CD14-positive monocyte (primary cell): ENCODE results near the gene SNX8. TPM values are rescaled to one million over a fixed set of nuclear protein-coding genes. Genes with fewer than 3 reads are reported as not detected.

ENCODE experiments used
- DNase-seq, 3 donors: peaks; one replicate each; pipeline ENCODE4 v3.0.0-alpha.2; 2011 to 2022
- H2AFZ ChIP-seq: 2 replicates; pipeline ENCODE4 v1.6.0; 2012; ENCODE audit warnings: mild to moderate bottlenecking, low read depth, low read length, inconsistent platforms; ENCODE audit not compliant: insufficient read depth, poor library complexity, severe bottlenecking
- H3K27ac ChIP-seq, 2 donors: 1 replicate in 1 of 2; 2 replicates in 1 of 2; pipeline ENCODE4 v1.5.1; 2012 to 2013; ENCODE audit warnings: low read length in 2 of 2, control low read depth in 1 of 2, inconsistent platforms in 1 of 2, low read depth in 1 of 2, mild to moderate bottlenecking in 1 of 2
- H3K27me3 ChIP-seq, 2 donors: one replicate each; pipeline versions ENCODE4 v1.6.0 to v1.6.1; 2011 to 2013; ENCODE audit warnings: low read length in 2 of 2; ENCODE audit not compliant: control insufficient read depth in 2 of 2, insufficient read depth in 2 of 2
- H3K36me3 ChIP-seq, 2 donors: replicated peaks in 1 of 2; 1 replicate in 1 of 2; 2 replicates in 1 of 2; pipeline versions ENCODE4 v1.5.1 to v1.6.1; 2012 to 2013; ENCODE audit warnings: low read length in 2 of 2, control low read depth in 1 of 2, inconsistent platforms in 1 of 2, mild to moderate bottlenecking in 1 of 2; ENCODE audit not compliant: insufficient read depth in 2 of 2, control insufficient read depth in 1 of 2
- H3K4me1 ChIP-seq, 2 donors: 1 replicate in 1 of 2; 2 replicates in 1 of 2; pipeline versions ENCODE4 v1.5.1 to v1.6.1; 2012 to 2013; ENCODE audit warnings: low read length in 2 of 2, control low read depth in 1 of 2, inconsistent platforms in 1 of 2, mild to moderate bottlenecking in 1 of 2, moderate library complexity in 1 of 2; ENCODE audit not compliant: insufficient read depth in 2 of 2, control insufficient read depth in 1 of 2
- H3K4me2 ChIP-seq: replicated peaks from 2 replicates; pipeline ENCODE3; 2012; ENCODE audit warnings: low read length, moderate library complexity, mild to moderate bottlenecking; ENCODE audit not compliant: poor library complexity, severe bottlenecking; ENCODE audit errors: extremely low read depth
- H3K4me3 ChIP-seq, 3 experiments: fragments of 200-600 bp in 1 of 3; sonication (generic) in 1 of 3; replicated peaks in 1 of 3; 1 replicate in 2 of 3; 2 replicates in 1 of 3; pipeline ENCODE4 v1.5.1; 2011 to 2013; ENCODE audit warnings: low read length in 3 of 3, mild to moderate bottlenecking in 3 of 3, control low read depth in 2 of 3, low read depth in 2 of 3, inconsistent platforms in 1 of 3, moderate library complexity in 1 of 3
- H3K79me2 ChIP-seq: 2 replicates; pipeline ENCODE4 v1.6.0; 2012; ENCODE audit warnings: mild to moderate bottlenecking, control low read depth, inconsistent platforms, low read length, moderate library complexity; ENCODE audit not compliant: insufficient read depth
- H3K9ac ChIP-seq: 2 replicates; pipeline ENCODE4 v1.6.0; 2017; ENCODE audit warnings: low read length, mild to moderate bottlenecking; ENCODE audit not compliant: insufficient read depth, poor library complexity, severe bottlenecking
- H3K9me3 ChIP-seq, 2 donors: replicated peaks in 1 of 2; 1 replicate in 1 of 2; 2 replicates in 1 of 2; pipeline versions ENCODE4 v1.5.1 to v1.6.1; 2012 to 2013; ENCODE audit warnings: low read length in 2 of 2, control low read depth in 1 of 2; ENCODE audit not compliant: control insufficient read depth in 1 of 2, insufficient read depth in 1 of 2
- H4K20me1 ChIP-seq: 2 replicates; pipeline ENCODE4 v1.6.0; 2012; ENCODE audit warnings: mild to moderate bottlenecking, low read length, control low read depth, moderate library complexity; ENCODE audit not compliant: insufficient read depth
- H3K27ac Mint-ChIP-seq, 7 donors: one replicate each; pipeline ENCODE4 v1.8.0; 2020; ENCODE audit warnings: mild to moderate bottlenecking in 7 of 7, mixed read lengths in 7 of 7, moderate library complexity in 6 of 7, inconsistent platforms in 2 of 7
- H3K27me3 Mint-ChIP-seq, 3 donors: one replicate each; pipeline ENCODE4 v1.8.0; 2021 to 2022; ENCODE audit warnings: low read depth in 3 of 3, mild to moderate bottlenecking in 3 of 3, mixed read lengths in 3 of 3, moderate library complexity in 3 of 3, inconsistent platforms in 1 of 3
- H3K36me3 Mint-ChIP-seq, 2 donors: one replicate each; pipeline ENCODE4 v1.8.0; 2020; ENCODE audit warnings: mixed read lengths in 2 of 2, inconsistent platforms in 1 of 2, mild to moderate bottlenecking in 1 of 2
- H3K4me1 Mint-ChIP-seq: one replicate; pipeline ENCODE4 v1.8.0; 2020; ENCODE audit warnings: mild to moderate bottlenecking, mixed read lengths
- H3K4me3 Mint-ChIP-seq, 2 donors: one replicate each; pipeline ENCODE4 v1.8.0; 2020; ENCODE audit warnings: mild to moderate bottlenecking in 2 of 2, mixed read lengths in 2 of 2, moderate library complexity in 1 of 2
- H3K9me3 Mint-ChIP-seq, 7 donors: one replicate each; pipeline ENCODE4 v1.8.0; 2020 to 2022; ENCODE audit warnings: mixed read lengths in 7 of 7, mild to moderate bottlenecking in 6 of 7, moderate library complexity in 6 of 7, inconsistent platforms in 2 of 7
- CTCF ChIP-seq: fragments of 200-600 bp; IDR thresholded peaks from one replicate; pipeline ENCODE4 v1.8.0; 2022; ENCODE audit warnings: antibody characterized with exemption, mild to moderate bottlenecking
- WGBS: methylation state at CpG from one replicate; pipeline ENCODE4 v1.1.5; 2013; ENCODE audit warnings: missing lambda C conversion rate; ENCODE audit not compliant: insufficient coverage; 5-methylcytosine and 5-hydroxymethylcytosine counted together
- intact Hi-C, 2 donors: fragments of 100-400 bp; cut with micrococcal nuclease; formaldehyde crosslinking; loops; one replicate each; pipeline versions ENCODE4 v1.15.0 to v1.15.1; 2023
- polyA plus RNA-seq, 3 donors: library from polyadenylated mRNA; depleted of rRNA in 1 of 3; unstranded in 2 of 3; stranded (reverse) in 1 of 3; fragments of 300-500 nt in 2 of 3; fragments of >200 nt in 1 of 3; fragmentation: Illumina TruSeq in 2 of 3; gene quantifications; 1 replicate in 2 of 3; 2 replicates in 1 of 3; pipeline ENCODE4 v1.2.3, GENCODE V29; 2012 to 2021

The SNX8 gene
- polyA plus RNA-seq, 3 donors, result 15.4 to 43.7 (median 41.9) TPM

GRCh38 chr7:2255145-2256139, 58.8 kb downstream of the SNX8 start:
- H3K27ac Mint-ChIP-seq, result peak overlapping the region in 1 of 7 donors; percentile 18
- peaks cover 47 to 68% of the 10 kb centered on the region in 2 donors for H3K36me3 Mint-ChIP-seq
- peaks cover 0 to 2% (median 0%) of the 10 kb centered on the region in 7 donors for H3K9me3 Mint-ChIP-seq
- Histone ChIP-seq H3K27ac (no peak overlapping the region), H3K4me2 (no peak overlapping the region), H3K4me1 (no peaks in the 10 kb centered on the region), H4K20me1 (no peaks in the 10 kb centered on the region), H3K79me2 (no peaks in the 10 kb centered on the region), H3K36me3 (peaks cover 36 to 46% of the 10 kb centered on the region in 2 donors), H2AFZ (no peak overlapping the region), H3K9ac (no peak overlapping the region), H3K27me3 (no peaks in the 10 kb centered on the region), H3K4me3 (no peak overlapping the region), H3K9me3 (no peaks in the 10 kb centered on the region)
- 95% methylated on average over 24 of the region's 33 CpGs for WGBS
- H3K4me3 Mint-ChIP-seq, result no peak overlapping the region
- no peak for DNase-seq
- intact Hi-C loops, result no loop called here
- H3K4me1 Mint-ChIP-seq, result peaks cover 3% of the 10 kb centered on the region
- TF ChIP-seq CTCF, result no peak
- H3K27me3 Mint-ChIP-seq, result peaks cover 0 to 4% (median 2%) of the 10 kb centered on the region in 3 donors

GRCh38 chr7:2254429-2255144, 59.7 kb downstream of the SNX8 start:
- H3K4me1 Mint-ChIP-seq, result peaks cover 7% of the 10 kb centered on the region
- H3K36me3 ChIP-seq, result peaks cover 36 to 46% of the 10 kb centered on the region in 2 donors
- no peak overlapping the region for H3K27ac ChIP-seq
- no peaks in the 10 kb centered on the region for H3K27me3 ChIP-seq
- no peak overlapping the region for H2AFZ ChIP-seq
- no peak overlapping the region for H3K9ac ChIP-seq
- peaks cover 43 to 67% of the 10 kb centered on the region in 2 donors for H3K36me3 Mint-ChIP-seq
- no peak overlapping the region for H3K27ac Mint-ChIP-seq
- H4K20me1 ChIP-seq, result no peaks in the 10 kb centered on the region
- no peaks in the 10 kb centered on the region for H3K79me2 ChIP-seq
- peaks cover 0 to 2% (median 0%) of the 10 kb centered on the region in 7 donors for H3K9me3 Mint-ChIP-seq
- H3K27me3 Mint-ChIP-seq, result peaks cover 0 to 4% (median 2%) of the 10 kb centered on the region in 3 donors
- H3K9me3 ChIP-seq, result no peaks in the 10 kb centered on the region
- TF ChIP-seq CTCF, result no peak
- intact Hi-C loops, result no loop called here
- no peak overlapping the region for H3K4me2 ChIP-seq
- no peak for DNase-seq
- H3K4me1 ChIP-seq, result peaks cover 5% of the 10 kb centered on the region in 2 donors
- WGBS, result 97% methylated on average over 29 of the region's 31 CpGs
- no peak overlapping the region for H3K4me3 Mint-ChIP-seq
- no peak overlapping the region for H3K4me3 ChIP-seq
